ENCODE data around the gene VSIG4. TPM values are rescaled to one million over a fixed set of nuclear protein-coding genes. Genes with fewer than 3 reads are reported as not detected.

VSIG4 gene
- total and polyA plus RNA-seq, 2 of the 13 experiments (the other 11 are each of a cell fraction or from before 2014, with no cell fraction given): not detected

DNA sequence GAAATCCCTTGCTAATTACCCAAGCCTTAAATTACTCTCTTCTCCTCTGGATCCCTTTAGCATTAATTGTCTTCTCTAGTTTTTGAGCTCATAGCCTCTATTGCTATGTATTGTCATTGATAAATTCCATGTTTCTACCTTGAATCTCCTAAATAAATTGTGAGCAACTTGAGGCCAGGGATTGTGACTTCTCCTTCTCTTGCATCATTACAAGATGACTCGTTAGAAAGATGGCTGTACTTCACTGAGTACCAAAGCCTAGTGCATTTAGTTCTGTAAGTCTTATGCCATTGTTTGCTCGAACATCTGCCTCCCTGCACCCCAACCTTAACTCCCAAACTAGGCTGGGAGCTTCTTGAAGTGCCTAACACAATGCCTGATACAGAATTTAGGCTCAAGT lies 15.3 kb downstream of the VSIG4 start:
- POLR2A ChIA-PET: no interaction called here
- Histone ChIP-seq H3K4me2 (ENCODE audit: low read depth, low read length) (no peak overlapping the region), H2AFZ (ENCODE audit: low read length) (no peak overlapping the region), H3K27ac (ENCODE audit: extremely low read length, insufficient read depth, low read length) (no peak overlapping the region), H4K20me1 (ENCODE audit: insufficient read depth, low read length) (no peaks in the 10 kb centered on the region), H3K9ac (ENCODE audit: insufficient read depth, low read depth, low read length) (no peak overlapping the region), H3K79me2 (ENCODE audit: insufficient read depth, low read length) (no peaks in the 10 kb centered on the region), H3K27me3 (ENCODE audit: control insufficient read depth in 1 of 2, insufficient read depth in 2 of 2, low read length in 2 of 2) (no peaks in the 10 kb centered on the region), H3K9me3 (ENCODE audit: low read length) (no peaks in the 10 kb centered on the region), H3K36me3 (replicated peaks in 1 of 2; ENCODE audit: control insufficient read depth in 1 of 2, insufficient read depth in 2 of 2, low read length in 2 of 2) (no peaks in the 10 kb centered on the region), H3K4me3 (replicated peaks in 1 of 3; ENCODE audit: insufficient read depth in 1 of 3, low read depth in 2 of 3, low read length in 3 of 3) (no peak overlapping the region), H3K4me1 (ENCODE audit: insufficient read depth, low read length) (no peaks in the 10 kb centered on the region)
- no peak for FAIRE-seq
- intact Hi-C loops (cut with micrococcal nuclease; ENCODE audit: unreplicated experiment): no loop called here
- in situ Hi-C loops (cut with HindIII; ENCODE audit: extremely low pct_ligation_motif_present, low pct_unique_long_range_greater_than_20kb): no loop called here
- no TSS peak for BruUV-seq (replicated peaks)
- no peak for DNase-seq (ENCODE audit: low spot score)
- CTCF ChIA-PET (ENCODE audit: low intra/inter-chr PET ratio, low total read pairs): no interaction called here
- WGBS (ENCODE audit: low lambda C conversion rate): 0% methylated on average over 2 of the region's 2 CpGs
- ATAC-seq: no peak
- no peak for TF ChIP-seq ZNF136 (CRISPR knock-in tag; IDR thresholded peaks at IDR 0.05; ENCODE audit: low read depth)
- no peak for TF ChIP-seq ZBTB3 (CRISPR knock-in tag; IDR thresholded peaks at IDR 0.05; ENCODE audit: borderline replicate concordance, low read depth)
- no peak for TF ChIP-seq ZNF792 (CRISPR knock-in tag; IDR thresholded peaks at IDR 0.05)
- no peak for TF ChIP-seq ZIK1 (CRISPR knock-in tag; IDR thresholded peaks at IDR 0.05; ENCODE audit: borderline replicate concordance, low read depth)
- TF ChIP-seq ZNF720 (CRISPR knock-in tag; IDR thresholded peaks at IDR 0.05): no peak
- no peak for TF ChIP-seq RNF2 (conservative IDR thresholded peaks at IDR 0.05; ENCODE audit: low read depth)
- TF ChIP-seq SATB2 (CRISPR knock-in tag; IDR thresholded peaks at IDR 0.05): no peak
- no peak for TF ChIP-seq FIP1L1 (IDR thresholded peaks at IDR 0.05; ENCODE audit: borderline replicate concordance, insufficient read depth, low read depth, low read length)
- TF ChIP-seq ZNF674 (CRISPR knock-in tag; IDR thresholded peaks at IDR 0.05; ENCODE audit: low read depth): no peak
- TF ChIP-seq, protein P1, sequence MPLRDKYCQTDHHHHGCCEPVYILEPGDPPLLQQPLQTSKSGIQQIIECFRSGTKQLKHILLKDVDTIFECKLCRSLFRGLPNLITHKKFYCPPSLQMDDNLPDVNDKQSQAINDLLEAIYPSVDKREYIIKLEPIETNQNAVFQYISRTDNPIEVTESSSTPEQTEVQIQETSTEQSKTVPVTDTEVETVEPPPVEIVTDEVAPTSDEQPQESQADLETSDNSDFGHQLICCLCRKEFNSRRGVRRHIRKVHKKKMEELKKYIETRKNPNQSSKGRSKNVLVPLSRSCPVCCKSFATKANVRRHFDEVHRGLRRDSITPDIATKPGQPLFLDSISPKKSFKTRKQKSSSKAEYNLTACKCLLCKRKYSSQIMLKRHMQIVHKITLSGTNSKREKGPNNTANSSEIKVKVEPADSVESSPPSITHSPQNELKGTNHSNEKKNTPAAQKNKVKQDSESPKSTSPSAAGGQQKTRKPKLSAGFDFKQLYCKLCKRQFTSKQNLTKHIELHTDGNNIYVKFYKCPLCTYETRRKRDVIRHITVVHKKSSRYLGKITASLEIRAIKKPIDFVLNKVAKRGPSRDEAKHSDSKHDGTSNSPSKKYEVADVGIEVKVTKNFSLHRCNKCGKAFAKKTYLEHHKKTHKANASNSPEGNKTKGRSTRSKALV (CRISPR knock-in tag; IDR thresholded peaks at IDR 0.05): no peak
- TF ChIP-seq, protein P2, sequence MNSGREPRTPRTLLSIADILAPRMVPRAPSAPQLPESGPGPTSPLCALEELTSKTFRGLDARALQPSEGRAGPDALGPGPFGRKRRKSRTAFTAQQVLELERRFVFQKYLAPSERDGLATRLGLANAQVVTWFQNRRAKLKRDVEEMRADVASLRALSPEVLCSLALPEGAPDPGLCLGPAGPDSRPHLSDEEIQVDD (CRISPR knock-in tag; IDR thresholded peaks at IDR 0.05; ENCODE audit: borderline replicate concordance): no peak
- no peak for TF ChIP-seq ZNF530 (CRISPR knock-in tag; IDR thresholded peaks at IDR 0.05; ENCODE audit: low read depth)
- no peak for TF ChIP-seq REXO4 (CRISPR knock-in tag; IDR thresholded peaks at IDR 0.05; ENCODE audit: borderline replicate concordance)
- TF ChIP-seq, protein P3, sequence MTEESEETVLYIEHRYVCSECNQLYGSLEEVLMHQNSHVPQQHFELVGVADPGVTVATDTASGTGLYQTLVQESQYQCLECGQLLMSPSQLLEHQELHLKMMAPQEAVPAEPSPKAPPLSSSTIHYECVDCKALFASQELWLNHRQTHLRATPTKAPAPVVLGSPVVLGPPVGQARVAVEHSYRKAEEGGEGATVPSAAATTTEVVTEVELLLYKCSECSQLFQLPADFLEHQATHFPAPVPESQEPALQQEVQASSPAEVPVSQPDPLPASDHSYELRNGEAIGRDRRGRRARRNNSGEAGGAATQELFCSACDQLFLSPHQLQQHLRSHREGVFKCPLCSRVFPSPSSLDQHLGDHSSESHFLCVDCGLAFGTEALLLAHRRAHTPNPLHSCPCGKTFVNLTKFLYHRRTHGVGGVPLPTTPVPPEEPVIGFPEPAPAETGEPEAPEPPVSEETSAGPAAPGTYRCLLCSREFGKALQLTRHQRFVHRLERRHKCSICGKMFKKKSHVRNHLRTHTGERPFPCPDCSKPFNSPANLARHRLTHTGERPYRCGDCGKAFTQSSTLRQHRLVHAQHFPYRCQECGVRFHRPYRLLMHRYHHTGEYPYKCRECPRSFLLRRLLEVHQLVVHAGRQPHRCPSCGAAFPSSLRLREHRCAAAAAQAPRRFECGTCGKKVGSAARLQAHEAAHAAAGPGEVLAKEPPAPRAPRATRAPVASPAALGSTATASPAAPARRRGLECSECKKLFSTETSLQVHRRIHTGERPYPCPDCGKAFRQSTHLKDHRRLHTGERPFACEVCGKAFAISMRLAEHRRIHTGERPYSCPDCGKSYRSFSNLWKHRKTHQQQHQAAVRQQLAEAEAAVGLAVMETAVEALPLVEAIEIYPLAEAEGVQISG (CRISPR knock-in tag; IDR thresholded peaks at IDR 0.05): no peak
- no peak for TF ChIP-seq JARID2 (CRISPR knock-in tag; IDR thresholded peaks at IDR 0.05; ENCODE audit: insufficient replicate concordance)

All from HepG2 (cell line).